Thoracic aorta (tissue), 2 donors: ENCODE data around the gene ALLC. TPM values are rescaled to one million over a fixed set of nuclear protein-coding genes. Genes with fewer than 3 reads are reported as not detected.

Experiments used
- ATAC-seq: fragments of 150-250 bp; one replicate; pipeline ENCODE4 v1.8.0; 2017; ENCODE audit warnings: low read depth; ENCODE audit not compliant: insufficient number of reproducible peaks, low FRiP score
- DNase-seq: peaks from one replicate; pipeline ENCODE4 v3.0.0-alpha.2; 2020; ENCODE audit warnings: low spot score
- H3K27ac ChIP-seq, 2 donors: fragments of 200-600 bp; sonication (generic); 1 replicate in 1 of 2; 2 replicates in 1 of 2; pipeline ENCODE4 v1.5.1; 2016; ENCODE audit warnings: mild to moderate bottlenecking in 2 of 2, moderate library complexity in 2 of 2
- H3K27me3 ChIP-seq: fragments of 200-600 bp; sonication (generic); replicated peaks from 2 replicates; pipeline ENCODE4 v1.6.0; 2016; ENCODE audit warnings: mild to moderate bottlenecking; ENCODE audit not compliant: insufficient read depth
- H3K36me3 ChIP-seq: fragments of 200-600 bp; sonication (generic); one replicate; pipeline ENCODE4 v1.5.1; 2016
- H3K4me1 ChIP-seq, 2 donors: fragments of 200-600 bp; sonication (generic); 1 replicate in 1 of 2; 2 replicates in 1 of 2; pipeline versions ENCODE4 v1.5.1 to v1.6.0; 2016; ENCODE audit warnings: low read depth in 2 of 2, mild to moderate bottlenecking in 1 of 2; ENCODE audit not compliant: control insufficient read depth in 1 of 2
- H3K4me3 ChIP-seq: fragments of 200-600 bp; sonication (generic); 2 replicates; pipeline ENCODE4 v1.5.1; 2016; ENCODE audit warnings: mild to moderate bottlenecking
- H3K9me3 ChIP-seq: fragments of 200-600 bp; sonication (generic); 2 replicates; pipeline ENCODE4 v1.5.1; 2016
- CTCF ChIP-seq: fragments of 200-600 bp; sonication (generic); IDR thresholded peaks from one replicate; pipeline ENCODE4 v1.5.1; 2019; ENCODE audit warnings: antibody characterized with exemption
- total RNA-seq, 2 donors: library from RNA; depleted of rRNA; stranded (reverse); fragments of >200 nt; gene quantifications; one replicate each; pipeline versions ENCODE4 v1.1.0 to v1.2.3, GENCODE V29; 2016

The ALLC gene
- total RNA-seq, 2 donors from 2014 or later = 1.1 TPM; not detected in 1

- TF ChIP-seq CTCF = no peak
- H3K27me3 ChIP-seq = no peaks in the 10 kb centered on the region
- DNase-seq = no peak
- peak within 1 kb of the TSS; percentile 65 for H3K4me3 ChIP-seq
- no peaks in the 10 kb centered on the region for H3K9me3 ChIP-seq
- no peak within 1 kb of the TSS for H3K27ac ChIP-seq
- H3K36me3 ChIP-seq = no peaks in the 10 kb centered on the region
- H3K4me1 ChIP-seq = peaks cover 11 to 22% of the 10 kb centered on the region in 2 donors
- no peak for ATAC-seq
These were observed 45.3 kb downstream of the ALLC start, which contains the start of gene DCDC2C for GRCh38 chr2:3703236-3703756. TSS of gene DCDC2C (plus strand) at chr2:3703575. CDS start at chr2:3703752, 177 bp downstream.

- H3K9me3 ChIP-seq = no peaks in the 10 kb centered on the region
- H3K4me3 ChIP-seq = peak overlapping the region; percentile 65
- no peak for ATAC-seq
- no peaks in the 10 kb centered on the region for H3K36me3 ChIP-seq
- no peak for DNase-seq
- no peak for TF ChIP-seq CTCF
- H3K4me1 ChIP-seq = peaks cover 11 to 22% of the 10 kb centered on the region in 2 donors
- no peak overlapping the region for H3K27ac ChIP-seq
- H3K27me3 ChIP-seq = no peaks in the 10 kb centered on the region
These were observed 45.9 kb downstream of the ALLC start for GRCh38 chr2:3703757-3704355.

- peak overlapping the region; percentile 16 for H3K4me3 ChIP-seq
- peak overlapping the region in 1 of 2 donors; percentile 28 for H3K27ac ChIP-seq
- DNase-seq = no peak
- no peaks in the 10 kb centered on the region for H3K9me3 ChIP-seq
- no peaks in the 10 kb centered on the region for H3K36me3 ChIP-seq
- peaks cover 11 to 22% of the 10 kb centered on the region in 2 donors for H3K4me1 ChIP-seq
- H3K27me3 ChIP-seq = no peaks in the 10 kb centered on the region
- no peak for ATAC-seq
- no peak for TF ChIP-seq CTCF
These were observed 46.7 kb downstream of the ALLC start for GRCh38 chr2:3704692-3705091.

GRCh38 chr2:3705782-3706181 lies 47.8 kb downstream of the ALLC start:
- Histone ChIP-seq H3K27ac (no peak overlapping the region), H3K9me3 (no peaks in the 10 kb centered on the region), H3K27me3 (no peaks in the 10 kb centered on the region), H3K36me3 (no peaks in the 10 kb centered on the region), H3K4me1 (peaks cover 11 to 22% of the 10 kb centered on the region in 2 donors), H3K4me3 (no peak overlapping the region)
- no peak for TF ChIP-seq CTCF
- no peak for DNase-seq
- no peak for ATAC-seq

- Histone ChIP-seq H3K36me3 (no peaks in the 10 kb centered on the region), H3K9me3 (no peaks in the 10 kb centered on the region), H3K4me1 (peaks cover 11 to 22% of the 10 kb centered on the region in 2 donors), H3K4me3 (no peak overlapping the region), H3K27ac (peak overlapping the region in 1 of 2 donors; percentile 69), H3K27me3 (no peaks in the 10 kb centered on the region)
- no peak for ATAC-seq
- no peak for TF ChIP-seq CTCF
- no peak for DNase-seq
These were observed 48.9 kb downstream of the ALLC start for GRCh38 chr2:3706892-3707291.
